Muscle layer of duodenum (tissue), 2 donors: Measurements from ENCODE around the gene RBBP8.

Source experiments
- H3K27ac ChIP-seq: one replicate; pipeline ENCODE4 v1.7.0; 2013; ENCODE audit warnings: mild to moderate bottlenecking, low read length
- H3K27me3 ChIP-seq: one replicate; pipeline ENCODE4 v1.7.0; 2013; ENCODE audit warnings: low read depth, mild to moderate bottlenecking, control low read depth, low read length
- H3K36me3 ChIP-seq, 2 donors: one replicate each; pipeline ENCODE4 v1.7.0; 2013; ENCODE audit warnings: low read length in 2 of 2, control low read depth in 1 of 2, mild to moderate bottlenecking in 1 of 2; ENCODE audit not compliant: insufficient read depth in 2 of 2, control insufficient read depth in 1 of 2
- H3K4me1 ChIP-seq, 2 donors: one replicate each; pipeline ENCODE4 v1.7.0; 2013; ENCODE audit warnings: low read length in 2 of 2, mild to moderate bottlenecking in 2 of 2, control low read depth in 1 of 2, moderate library complexity in 1 of 2; ENCODE audit not compliant: insufficient read depth in 2 of 2, control insufficient read depth in 1 of 2
- H3K4me3 ChIP-seq, 2 donors: one replicate each; pipeline ENCODE4 v1.7.0; 2013; ENCODE audit warnings: low read length in 2 of 2, low read depth in 1 of 2, mild to moderate bottlenecking in 1 of 2
- H3K9me3 ChIP-seq, 2 donors: one replicate each; pipeline ENCODE4 v1.7.0; 2013; ENCODE audit warnings: low read length in 2 of 2, control low read depth in 1 of 2, mild to moderate bottlenecking in 1 of 2; ENCODE audit not compliant: control insufficient read depth in 1 of 2
- donor health status: healthy.

RBBP8 gene

DNA sequence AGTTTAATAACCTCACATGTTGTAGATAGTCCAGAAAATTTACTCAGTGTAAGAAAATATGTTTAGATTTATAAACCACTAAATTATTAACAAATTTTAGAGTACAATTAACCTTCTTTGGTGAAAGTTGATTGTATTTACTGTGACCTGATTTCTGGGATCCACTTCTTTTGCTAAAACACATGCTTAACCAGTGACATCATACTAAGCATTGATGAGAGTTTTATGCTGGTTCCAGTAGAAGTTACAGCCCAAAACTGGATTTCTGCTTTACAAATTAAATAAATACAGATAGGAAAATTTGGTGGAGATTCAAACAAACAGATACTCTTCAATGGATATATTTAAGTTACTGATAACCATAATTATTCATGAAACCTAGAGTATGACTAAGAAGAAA, 40.9 kb downstream of the RBBP8 start:
- no peak overlapping the region for H3K27ac ChIP-seq
- peaks cover 0 to 4% of the 10 kb centered on the region in 2 donors for H3K4me1 ChIP-seq
- H3K9me3 ChIP-seq, result no peaks in the 10 kb centered on the region
- H3K36me3 ChIP-seq, result peaks cover 0 to 8% of the 10 kb centered on the region in 2 donors
- no peaks in the 10 kb centered on the region for H3K27me3 ChIP-seq
- H3K4me3 ChIP-seq, result no peak overlapping the region

- Histone ChIP-seq H3K9me3 (no peaks in the 10 kb centered on the region), H3K36me3 (peaks cover 0 to 6% of the 10 kb centered on the region in 2 donors), H3K27ac (no peak overlapping the region), H3K4me3 (no peak overlapping the region), H3K27me3 (no peaks in the 10 kb centered on the region), H3K4me1 (peaks cover 0 to 4% of the 10 kb centered on the region in 2 donors)
Measured at GRCh38 chr18:22974707-22975106, 41.6 kb downstream of the RBBP8 start.

DNA sequence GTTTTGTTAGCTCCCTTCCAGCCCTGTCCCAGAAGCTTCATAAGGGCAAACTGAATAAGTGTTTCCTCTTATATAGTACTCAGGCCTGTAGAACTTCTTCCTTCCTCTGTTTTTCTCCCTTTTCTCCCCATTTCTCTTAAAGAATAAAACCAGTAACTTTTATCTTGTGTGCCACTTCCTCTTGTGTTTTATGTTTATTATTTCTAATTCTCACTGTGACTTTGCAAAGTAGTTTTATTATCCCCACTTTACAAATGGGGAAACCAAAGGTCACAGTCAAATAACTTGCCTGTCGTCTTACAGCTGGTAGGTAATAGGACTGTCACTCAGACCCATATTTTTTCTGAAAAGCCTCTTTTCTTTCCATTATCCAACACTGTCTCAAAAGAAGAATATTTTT, 42.4 kb downstream of the RBBP8 start:
- Histone ChIP-seq H3K27ac (no peak overlapping the region), H3K4me1 (peaks cover 0 to 4% of the 10 kb centered on the region in 2 donors), H3K27me3 (no peaks in the 10 kb centered on the region), H3K36me3 (peaks cover 0 to 3% of the 10 kb centered on the region in 2 donors), H3K4me3 (peak overlapping the region in 1 of 2 donors; percentile 11), H3K9me3 (no peaks in the 10 kb centered on the region)

DNA sequence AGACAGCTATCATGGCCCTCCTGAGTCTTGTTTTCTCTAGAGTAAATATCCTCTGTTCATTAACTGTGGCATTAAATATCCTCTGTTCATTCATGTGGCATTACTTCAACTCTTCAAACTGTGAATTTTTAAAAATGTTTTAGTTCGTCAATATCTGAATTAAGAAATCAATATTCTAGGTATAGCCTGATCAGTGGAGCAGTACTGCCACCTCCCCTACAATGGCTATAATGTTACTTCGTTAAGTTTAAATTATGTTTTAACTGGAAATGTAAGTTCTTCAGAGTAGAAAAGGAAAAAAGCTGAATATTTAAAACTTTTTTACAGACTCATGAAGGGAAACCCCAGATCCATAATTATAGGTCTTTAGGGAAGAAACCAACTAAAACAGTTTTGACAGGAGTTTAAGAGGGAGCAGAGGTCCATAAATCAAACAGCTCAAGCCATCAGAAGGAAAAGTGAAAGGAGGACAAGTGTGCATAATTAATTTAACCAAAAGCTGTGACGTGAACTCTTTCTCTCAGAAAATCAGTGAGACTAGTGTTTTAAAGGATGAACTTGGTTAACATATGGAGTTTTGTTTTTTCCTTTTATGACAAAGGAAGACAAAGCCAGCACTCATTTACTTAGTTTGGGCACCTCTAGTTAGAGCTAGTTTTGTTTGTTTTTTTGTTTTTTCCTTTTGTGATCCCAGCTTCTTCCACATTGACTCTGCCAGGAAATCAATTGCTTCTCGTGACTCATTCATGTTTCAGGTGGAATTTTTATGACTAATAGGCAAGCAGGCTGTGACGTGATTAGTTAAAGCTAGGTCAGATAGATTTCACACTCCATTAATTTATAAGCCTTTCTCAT, 44.9 kb downstream of the RBBP8 start:
- peaks cover 0 to 4% of the 10 kb centered on the region in 2 donors for H3K4me1 ChIP-seq
- H3K4me3 ChIP-seq, result no peak overlapping the region
- H3K9me3 ChIP-seq, result no peaks in the 10 kb centered on the region
- no peaks in the 10 kb centered on the region for H3K27me3 ChIP-seq
- peak overlapping the region; percentile 69 for H3K27ac ChIP-seq
- peaks cover 0 to 3% of the 10 kb centered on the region in 2 donors for H3K36me3 ChIP-seq

DNA sequence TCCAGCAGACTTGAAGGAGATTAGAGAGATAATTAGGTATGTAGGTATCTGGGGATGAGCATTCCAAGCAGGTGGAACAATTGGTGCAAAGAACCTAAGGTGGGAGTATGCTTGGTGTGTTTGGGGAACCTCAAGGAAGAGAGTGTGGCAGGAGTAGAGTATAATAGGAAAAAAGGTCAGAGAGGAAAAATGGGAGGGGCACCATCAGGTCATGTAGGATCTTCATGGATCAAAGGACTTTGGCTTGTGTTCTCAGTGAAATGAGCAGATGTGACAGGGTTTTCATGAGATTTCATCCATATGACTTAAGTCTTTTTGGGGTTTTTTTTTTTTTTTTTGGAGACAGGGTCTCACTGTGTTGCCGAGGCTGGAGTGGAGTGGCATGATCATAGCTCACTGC, 47.3 kb downstream of the RBBP8 start:
- Histone ChIP-seq H3K27ac (no peak overlapping the region), H3K4me1 (peaks cover 0 to 4% of the 10 kb centered on the region in 2 donors), H3K4me3 (no peak overlapping the region)

GRCh38 chr18:22981274-22982133, 48.4 kb downstream of the RBBP8 start:
- Histone ChIP-seq H3K9me3 (no peaks in the 10 kb centered on the region), H3K27me3 (no peaks in the 10 kb centered on the region)

More for the DNA sequence above, 47.3 kb downstream of the RBBP8 start:
- Histone ChIP-seq H3K27me3 (no peaks in the 10 kb centered on the region), H3K36me3 (peaks cover 2 to 3% of the 10 kb centered on the region in 2 donors), H3K9me3 (no peaks in the 10 kb centered on the region)

GRCh38 chr18:22983175-22983574, 50.0 kb downstream of the RBBP8 start:
- Histone ChIP-seq H3K36me3 (peaks cover 0 to 9% of the 10 kb centered on the region in 2 donors), H3K27ac (no peak overlapping the region), H3K4me3 (no peak overlapping the region), H3K4me1 (peaks cover 0 to under 1% of the 10 kb centered on the region in 2 donors), H3K9me3 (no peaks in the 10 kb centered on the region), H3K27me3 (no peaks in the 10 kb centered on the region)

More at GRCh38 chr18:22981274-22982133, 48.4 kb downstream of the RBBP8 start:
- Histone ChIP-seq H3K27ac (no peak overlapping the region), H3K36me3 (peaks cover 3 to 4% of the 10 kb centered on the region in 2 donors), H3K4me3 (no peak overlapping the region), H3K4me1 (peaks cover 0 to 4% of the 10 kb centered on the region in 2 donors)

GRCh38 chr18:22985250-22985649, 52.1 kb downstream of the RBBP8 start:
- H3K27ac ChIP-seq, result no peak overlapping the region
- H3K36me3 ChIP-seq, result peaks cover 0 to 9% of the 10 kb centered on the region in 2 donors
- no peak overlapping the region for H3K4me3 ChIP-seq
- no peaks in the 10 kb centered on the region for H3K27me3 ChIP-seq
- no peaks in the 10 kb centered on the region for H3K9me3 ChIP-seq
- H3K4me1 ChIP-seq, result no peaks in the 10 kb centered on the region

- peaks cover 3 to 9% of the 10 kb centered on the region in 2 donors for H3K36me3 ChIP-seq
- H3K9me3 ChIP-seq, result no peaks in the 10 kb centered on the region
- H3K27ac ChIP-seq, result no peak overlapping the region
- no peak overlapping the region for H3K4me3 ChIP-seq
- no peaks in the 10 kb centered on the region for H3K4me1 ChIP-seq
- no peaks in the 10 kb centered on the region for H3K27me3 ChIP-seq
Measured at GRCh38 chr18:22987547-22988189, 54.5 kb downstream of the RBBP8 start.

DNA sequence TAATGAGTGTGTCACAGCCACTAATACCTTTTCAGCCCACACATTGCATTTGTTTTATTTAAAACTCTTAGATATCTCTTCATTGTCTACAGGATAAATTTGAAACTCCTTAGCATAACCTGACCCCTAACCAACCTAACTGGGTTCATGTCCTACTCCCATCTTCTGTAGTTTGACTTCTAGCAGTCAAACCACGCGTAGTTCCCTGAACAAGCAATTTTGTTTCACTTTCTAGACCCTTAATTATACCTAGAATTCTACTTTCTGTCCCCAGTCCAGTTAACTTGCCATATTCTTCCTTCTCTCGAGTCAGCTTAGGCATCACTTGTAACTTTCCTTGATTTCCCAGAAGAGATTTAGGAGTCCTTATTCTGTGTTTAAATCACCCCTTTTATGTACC, 55.1 kb downstream of the RBBP8 start:
- Histone ChIP-seq H3K36me3 (peaks cover 7 to 12% of the 10 kb centered on the region in 2 donors), H3K4me3 (no peak overlapping the region), H3K27ac (no peak overlapping the region), H3K27me3 (no peaks in the 10 kb centered on the region), H3K9me3 (no peaks in the 10 kb centered on the region), H3K4me1 (no peaks in the 10 kb centered on the region)

GRCh38 chr18:22998344-22998743, 65.2 kb downstream of the RBBP8 start:
- Histone ChIP-seq H3K4me3 (no peak overlapping the region), H3K4me1 (no peaks in the 10 kb centered on the region), H3K36me3 (peaks cover 4 to 13% of the 10 kb centered on the region in 2 donors), H3K27me3 (no peaks in the 10 kb centered on the region), H3K27ac (no peak overlapping the region), H3K9me3 (no peaks in the 10 kb centered on the region)
